C4-2B (cell line): ENCODE results near the gene VPS33A.

Experiments used
- ZFX ChIP-seq: fragments of 450-650 bp; IDR thresholded peaks from 2 replicates; pipeline ENCODE4 v1.6.1; 2017
- TF ChIP-seq, protein P1 (sequence below): fragments of 450-650 bp; conservative IDR thresholded peaks from 2 replicates; pipeline ENCODE4 v1.5.1; 2017; ENCODE audit warnings: mild to moderate bottlenecking

DNA sequence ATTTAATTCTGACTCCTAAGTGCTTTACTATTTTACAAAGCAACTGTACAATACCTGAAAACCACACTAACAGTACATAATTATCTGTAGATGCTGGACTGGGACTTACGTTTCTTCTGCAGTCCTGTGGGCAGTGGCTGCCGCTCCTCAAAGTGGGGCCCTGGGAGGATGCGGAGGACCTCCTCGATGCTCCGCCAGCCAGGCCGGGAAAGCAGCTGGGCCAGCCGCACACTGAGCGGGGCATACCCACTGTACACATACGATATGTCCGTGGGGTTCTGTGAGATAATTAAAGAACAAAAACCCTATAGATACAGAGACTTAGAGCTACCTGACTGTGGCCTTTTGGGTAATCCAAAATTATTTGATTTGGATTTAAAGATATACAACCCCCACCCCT is 33.6 kb downstream of the VPS33A start:
- TF ChIP-seq, protein P1, sequence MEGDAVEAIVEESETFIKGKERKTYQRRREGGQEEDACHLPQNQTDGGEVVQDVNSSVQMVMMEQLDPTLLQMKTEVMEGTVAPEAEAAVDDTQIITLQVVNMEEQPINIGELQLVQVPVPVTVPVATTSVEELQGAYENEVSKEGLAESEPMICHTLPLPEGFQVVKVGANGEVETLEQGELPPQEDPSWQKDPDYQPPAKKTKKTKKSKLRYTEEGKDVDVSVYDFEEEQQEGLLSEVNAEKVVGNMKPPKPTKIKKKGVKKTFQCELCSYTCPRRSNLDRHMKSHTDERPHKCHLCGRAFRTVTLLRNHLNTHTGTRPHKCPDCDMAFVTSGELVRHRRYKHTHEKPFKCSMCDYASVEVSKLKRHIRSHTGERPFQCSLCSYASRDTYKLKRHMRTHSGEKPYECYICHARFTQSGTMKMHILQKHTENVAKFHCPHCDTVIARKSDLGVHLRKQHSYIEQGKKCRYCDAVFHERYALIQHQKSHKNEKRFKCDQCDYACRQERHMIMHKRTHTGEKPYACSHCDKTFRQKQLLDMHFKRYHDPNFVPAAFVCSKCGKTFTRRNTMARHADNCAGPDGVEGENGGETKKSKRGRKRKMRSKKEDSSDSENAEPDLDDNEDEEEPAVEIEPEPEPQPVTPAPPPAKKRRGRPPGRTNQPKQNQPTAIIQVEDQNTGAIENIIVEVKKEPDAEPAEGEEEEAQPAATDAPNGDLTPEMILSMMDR, result no peak
- TF ChIP-seq ZFX, result no peak
